HUES64 (cell line): ENCODE measurements around the gene KANSL1. TPM values are rescaled to one million over a fixed set of nuclear protein-coding genes. Genes with fewer than 3 reads are reported as not detected.
"Not testable (repeated sequence)": the region's sequence is repeated elsewhere in the genome, so short reads cannot be mapped to it uniquely, and the experiment has no call there.

Source experiments
- H3K27ac ChIP-seq: 2 replicates; pipeline ENCODE4 v1.7.0; 2013; ENCODE audit warnings: low read depth, low read length, inconsistent platforms
- H3K27me3 ChIP-seq: 2 replicates; pipeline ENCODE4 v1.6.1; 2013; ENCODE audit warnings: mild to moderate bottlenecking, low read length; ENCODE audit not compliant: insufficient read depth
- H3K36me3 ChIP-seq: 2 replicates; pipeline ENCODE4 v1.6.1; 2013; ENCODE audit warnings: mild to moderate bottlenecking, low read length; ENCODE audit not compliant: insufficient read depth
- H3K4me1 ChIP-seq: 2 replicates; pipeline ENCODE4 v1.6.1; 2013; ENCODE audit warnings: mild to moderate bottlenecking, low read length, moderate library complexity; ENCODE audit not compliant: insufficient read depth
- H3K4me3 ChIP-seq: 2 replicates; pipeline ENCODE4 v1.5.1; 2013; ENCODE audit warnings: mild to moderate bottlenecking, low read length, moderate library complexity
- H3K9ac ChIP-seq: 2 replicates; pipeline ENCODE4 v1.6.1; 2013; ENCODE audit warnings: mild to moderate bottlenecking, low read depth, low read length
- H3K9me3 ChIP-seq: 2 replicates; pipeline ENCODE4 v1.6.1; 2013; ENCODE audit warnings: low read depth, low read length; ENCODE audit not compliant: insufficient read depth
- WGBS: fragments of 150-250, 120-280 bp; methylation state at CpG from one replicate; pipeline ENCODE4 v1.1.7; 2013; ENCODE audit warnings: missing lambda C conversion rate; 5-methylcytosine and 5-hydroxymethylcytosine counted together
- polyA plus RNA-seq, 2 experiments: library from polyadenylated mRNA; stranded (reverse); fragments of 50-300 nt; gene quantifications; one replicate each; pipeline ENCODE4 v1.2.3, GENCODE V29; 2013

The KANSL1 gene, protein sequence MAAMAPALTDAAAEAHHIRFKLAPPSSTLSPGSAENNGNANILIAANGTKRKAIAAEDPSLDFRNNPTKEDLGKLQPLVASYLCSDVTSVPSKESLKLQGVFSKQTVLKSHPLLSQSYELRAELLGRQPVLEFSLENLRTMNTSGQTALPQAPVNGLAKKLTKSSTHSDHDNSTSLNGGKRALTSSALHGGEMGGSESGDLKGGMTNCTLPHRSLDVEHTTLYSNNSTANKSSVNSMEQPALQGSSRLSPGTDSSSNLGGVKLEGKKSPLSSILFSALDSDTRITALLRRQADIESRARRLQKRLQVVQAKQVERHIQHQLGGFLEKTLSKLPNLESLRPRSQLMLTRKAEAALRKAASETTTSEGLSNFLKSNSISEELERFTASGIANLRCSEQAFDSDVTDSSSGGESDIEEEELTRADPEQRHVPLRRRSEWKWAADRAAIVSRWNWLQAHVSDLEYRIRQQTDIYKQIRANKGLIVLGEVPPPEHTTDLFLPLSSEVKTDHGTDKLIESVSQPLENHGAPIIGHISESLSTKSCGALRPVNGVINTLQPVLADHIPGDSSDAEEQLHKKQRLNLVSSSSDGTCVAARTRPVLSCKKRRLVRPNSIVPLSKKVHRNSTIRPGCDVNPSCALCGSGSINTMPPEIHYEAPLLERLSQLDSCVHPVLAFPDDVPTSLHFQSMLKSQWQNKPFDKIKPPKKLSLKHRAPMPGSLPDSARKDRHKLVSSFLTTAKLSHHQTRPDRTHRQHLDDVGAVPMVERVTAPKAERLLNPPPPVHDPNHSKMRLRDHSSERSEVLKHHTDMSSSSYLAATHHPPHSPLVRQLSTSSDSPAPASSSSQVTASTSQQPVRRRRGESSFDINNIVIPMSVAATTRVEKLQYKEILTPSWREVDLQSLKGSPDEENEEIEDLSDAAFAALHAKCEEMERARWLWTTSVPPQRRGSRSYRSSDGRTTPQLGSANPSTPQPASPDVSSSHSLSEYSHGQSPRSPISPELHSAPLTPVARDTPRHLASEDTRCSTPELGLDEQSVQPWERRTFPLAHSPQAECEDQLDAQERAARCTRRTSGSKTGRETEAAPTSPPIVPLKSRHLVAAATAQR (N-terminal part only)
- 30.6 TPM for polyA plus RNA-seq (2013, experiment 1 of 2)
- 31.4 TPM for polyA plus RNA-seq (2013, experiment 2 of 2)

DNA sequence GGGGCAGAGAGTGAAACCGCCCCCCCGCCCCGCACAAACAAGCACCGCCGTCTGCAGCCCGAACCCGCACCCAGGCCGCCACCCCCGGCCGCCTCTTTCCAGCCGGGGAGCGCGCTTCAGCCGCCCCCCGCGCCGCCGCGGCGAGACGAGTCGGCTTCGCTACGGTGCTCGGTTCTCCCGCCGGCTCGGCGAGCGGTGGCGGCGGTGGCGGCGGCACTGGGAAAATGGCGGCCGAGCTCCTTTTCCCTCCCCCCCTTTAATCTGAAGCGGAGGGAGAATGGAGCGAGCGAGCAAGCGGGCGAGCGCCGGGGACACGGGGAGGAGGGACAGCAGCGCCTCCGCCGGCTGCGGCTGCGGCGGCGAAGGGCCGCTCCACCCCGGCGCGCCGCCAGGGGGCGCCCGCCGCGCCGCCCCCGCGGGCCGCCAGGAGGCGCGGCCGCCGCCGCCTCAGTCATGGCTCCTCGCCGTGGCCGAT lies at the start of gene KANSL1:
TSS of gene KANSL1 (minus strand) at position 279 of the 475 bp plus-strand sequence. CDS start 21,286 bp downstream, outside the sequence.
- peak within 1 kb of the TSS; percentile 99 for H3K27ac ChIP-seq
- peaks cover 36% of the 10 kb centered on the region for H3K4me1 ChIP-seq
- peaks cover 3% of the 10 kb centered on the region; the same call in 1 of the 2 replicates for H3K9me3 ChIP-seq
- under 1% methylated on average over 72 of the region's 72 CpGs for WGBS
- peak within 1 kb of the TSS; percentile 98 for H3K9ac ChIP-seq
- no peaks in the 10 kb centered on the region for H3K27me3 ChIP-seq
- peak within 1 kb of the TSS; percentile 90 for H3K4me3 ChIP-seq
- H3K36me3 ChIP-seq = no peaks in the 10 kb centered on the region

DNA sequence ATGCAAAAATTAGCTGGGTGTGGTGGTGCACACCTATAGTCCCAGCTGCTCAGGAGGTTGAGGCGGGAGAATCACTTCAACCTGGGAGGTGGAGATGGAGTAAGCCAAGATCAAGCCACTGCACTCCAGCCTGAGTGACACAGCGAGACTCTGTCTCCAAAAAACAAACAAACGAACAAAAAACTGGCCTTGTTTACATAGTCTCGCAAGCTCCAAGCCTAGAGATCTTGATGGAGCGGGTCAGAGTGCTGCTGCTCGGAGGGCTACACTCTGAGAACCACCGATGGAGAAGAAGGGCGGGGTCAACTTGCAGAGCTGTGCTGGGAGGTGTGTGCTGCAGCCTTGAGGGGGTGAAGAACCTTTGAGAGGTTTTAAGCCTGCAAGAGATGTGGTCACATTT lies 38.1 kb upstream of the KANSL1 start:
- 86% methylated on average over 6 of the region's 8 CpGs for WGBS
- not testable (repeated sequence) for H3K9ac ChIP-seq, H3K27ac ChIP-seq, H3K36me3 ChIP-seq, H3K27me3 ChIP-seq, H3K4me1 ChIP-seq, H3K4me3 ChIP-seq, H3K9me3 ChIP-seq

DNA sequence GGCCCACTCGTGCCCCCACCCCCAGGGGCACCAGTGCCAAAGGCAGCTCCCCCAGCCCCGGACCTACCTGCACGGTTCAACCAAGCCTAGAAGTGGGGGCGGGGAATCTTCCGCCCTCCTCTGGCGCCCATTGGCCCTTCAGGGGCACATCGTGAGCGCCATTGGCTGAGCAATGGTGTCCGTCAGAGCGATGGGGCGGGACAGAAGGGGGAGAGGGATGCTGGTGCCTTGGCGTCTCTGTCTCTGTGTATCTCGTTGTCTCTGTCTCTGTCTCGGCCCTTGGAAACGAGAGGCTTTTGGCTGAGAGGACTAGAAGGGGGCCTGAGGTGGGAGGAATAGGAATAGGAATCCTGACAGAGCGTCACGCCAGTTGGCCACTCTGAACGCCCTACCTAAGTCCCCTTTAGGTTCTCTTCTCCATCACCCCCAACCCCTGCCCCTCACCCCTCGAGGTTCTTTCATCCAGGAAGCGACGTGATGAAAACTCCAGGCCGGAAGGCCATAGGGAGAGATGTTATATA lies 32.1 kb upstream of the KANSL1 start:
- H3K27ac ChIP-seq, H3K36me3 ChIP-seq, H3K9ac ChIP-seq, H3K4me1 ChIP-seq, H3K9me3 ChIP-seq, H3K27me3 ChIP-seq: not testable (repeated sequence)
- under 1% methylated on average over 10 of the region's 22 CpGs for WGBS
- peak overlapping the region; percentile 51 for H3K4me3 ChIP-seq

DNA sequence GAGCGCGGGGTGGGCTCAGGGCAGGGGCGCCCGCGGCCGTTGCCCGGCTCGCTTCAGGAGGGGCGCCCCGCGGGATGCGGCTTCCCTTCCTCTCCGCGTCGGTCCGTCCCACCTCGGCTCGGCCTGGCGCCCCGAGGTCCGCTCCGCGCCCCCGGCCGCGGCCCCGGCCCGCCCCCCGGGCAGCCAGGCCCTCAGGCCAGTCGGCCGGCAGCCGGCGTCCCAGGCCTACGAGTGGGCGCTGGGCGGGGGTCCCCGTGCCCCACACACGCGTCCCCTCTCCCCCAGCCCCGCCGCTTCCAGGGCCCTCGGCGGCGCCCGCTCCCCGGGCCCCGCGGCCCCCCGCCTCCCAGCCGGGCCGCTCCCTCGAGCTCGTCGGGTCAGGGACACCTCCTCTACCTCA lies 31.6 kb upstream of the KANSL1 start:
- Histone ChIP-seq H3K4me3 (peak overlapping the region; percentile 51), H3K9ac (peak overlapping the region; percentile 52; the same call in 1 of the 2 replicates)
- H3K9me3 ChIP-seq, H3K4me1 ChIP-seq, H3K27me3 ChIP-seq, H3K36me3 ChIP-seq, H3K27ac ChIP-seq: not testable (repeated sequence)
- WGBS = 0% methylated on average over 33 of the region's 54 CpGs

DNA sequence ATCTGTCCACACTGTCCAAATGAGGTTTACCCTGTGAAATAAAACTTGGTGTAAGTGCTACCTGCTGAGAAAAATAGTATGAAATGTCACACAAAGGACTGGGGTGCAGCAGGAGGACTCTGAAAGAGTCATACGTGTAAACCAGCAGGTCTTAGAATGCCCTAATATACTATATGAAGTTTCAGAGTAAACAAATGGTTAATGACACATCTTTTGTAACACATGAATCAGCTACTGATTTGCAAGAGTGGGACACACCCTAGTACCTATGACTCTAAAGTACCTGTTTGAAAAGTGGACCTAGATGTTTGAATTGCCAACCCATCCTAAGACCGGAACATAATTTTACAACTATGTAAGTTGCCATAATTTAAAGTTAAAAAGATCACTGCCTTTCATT lies 29.8 kb upstream of the KANSL1 start:
- H3K9ac ChIP-seq, H3K27me3 ChIP-seq, H3K27ac ChIP-seq, H3K4me1 ChIP-seq, H3K9me3 ChIP-seq, H3K4me3 ChIP-seq, H3K36me3 ChIP-seq: not testable (repeated sequence)
- WGBS = no CpG with 5 or more reads among the region's 2 CpGs

DNA sequence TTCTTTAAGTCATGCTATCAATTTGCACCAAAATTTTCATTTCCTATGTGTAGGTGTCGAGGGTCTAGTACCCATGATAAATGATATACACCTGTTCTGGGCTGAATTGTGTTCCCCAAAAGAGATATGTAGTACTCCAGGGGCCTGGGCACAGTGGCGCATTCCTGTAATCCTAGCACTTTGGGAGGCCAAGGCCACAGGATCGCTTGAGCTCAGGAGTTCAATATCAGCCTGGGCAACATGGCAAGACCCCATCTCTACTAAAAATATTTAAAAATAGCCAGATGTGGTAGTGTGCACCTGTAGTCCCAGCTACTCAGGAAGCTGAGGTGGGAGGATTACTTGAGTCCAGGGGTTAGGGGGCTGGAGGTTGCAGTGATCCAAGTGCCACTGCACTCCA lies 23.5 kb upstream of the KANSL1 start:
- no peak overlapping the region for H3K27ac ChIP-seq
- WGBS = 94% methylated on average over 3 of the region's 3 CpGs
- peaks cover 38% of the 10 kb centered on the region for H3K36me3 ChIP-seq
- H3K9me3 ChIP-seq = no peaks in the 10 kb centered on the region
- H3K27me3 ChIP-seq = no peaks in the 10 kb centered on the region
- no peaks in the 10 kb centered on the region for H3K4me1 ChIP-seq
- H3K9ac ChIP-seq = no peak overlapping the region
- no peak overlapping the region for H3K4me3 ChIP-seq

DNA sequence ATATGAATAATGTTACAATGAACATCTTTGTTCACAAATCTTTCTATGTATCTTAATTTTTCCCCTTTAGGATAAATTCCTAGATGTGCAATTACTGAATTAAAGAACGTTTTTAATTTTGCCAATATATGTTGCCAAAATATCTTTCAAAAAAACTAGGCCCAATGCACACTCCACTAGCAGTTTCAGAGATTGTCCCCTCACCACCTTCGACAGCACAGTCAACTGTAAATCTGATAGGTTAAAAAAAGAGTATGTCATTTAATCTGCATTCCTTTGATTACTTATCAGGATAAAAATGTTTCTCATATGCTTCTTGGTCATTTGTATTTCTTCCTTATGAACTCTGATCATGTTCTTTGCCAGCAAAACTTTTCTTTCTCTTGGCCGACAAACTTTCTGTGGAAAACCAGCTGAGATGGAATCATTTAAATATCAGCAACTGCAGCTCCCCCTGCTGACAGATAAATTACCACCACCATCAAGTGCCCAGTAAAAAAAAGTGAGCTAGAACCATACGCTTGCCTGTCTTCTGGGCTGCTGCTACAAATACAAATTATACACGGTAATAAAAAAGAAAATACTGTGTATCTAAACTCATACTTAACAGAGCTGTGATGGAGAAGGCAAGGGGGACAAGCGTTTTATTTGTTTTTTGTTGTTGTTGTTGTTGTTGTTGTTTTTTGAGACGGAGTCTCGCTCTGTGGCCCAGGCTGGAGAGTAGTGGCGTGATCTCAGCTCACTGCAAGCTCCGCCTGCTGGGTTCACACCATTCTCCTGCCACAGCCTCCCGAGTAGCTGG lies 19.6 kb upstream of the KANSL1 start:
- Histone ChIP-seq H3K36me3 (peaks cover 35% of the 10 kb centered on the region), H3K4me3 (no peak overlapping the region), H3K27me3 (no peaks in the 10 kb centered on the region), H3K27ac (no peak overlapping the region), H3K9ac (no peak overlapping the region), H3K4me1 (no peaks in the 10 kb centered on the region), H3K9me3 (no peaks in the 10 kb centered on the region)
- WGBS = 85% methylated on average over 9 of the region's 11 CpGs

DNA sequence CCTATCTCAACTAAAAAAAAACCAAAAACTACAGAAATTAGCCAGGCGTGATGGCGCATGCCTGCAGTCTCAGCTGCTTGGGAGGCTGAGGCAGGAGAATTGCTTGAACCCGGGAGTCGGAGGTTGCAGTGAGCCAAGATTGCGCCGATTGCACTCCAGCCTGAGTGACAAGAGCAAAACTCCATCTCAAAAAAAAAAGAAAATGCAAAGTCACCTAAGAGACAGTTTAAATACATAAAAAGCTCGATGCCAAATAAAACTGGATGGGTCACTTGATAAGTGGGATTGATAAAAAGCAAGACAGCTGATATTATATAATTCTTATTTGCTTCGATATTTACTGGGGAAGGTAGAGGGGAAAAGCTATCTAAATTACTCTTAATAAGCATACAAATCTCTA lies 15.8 kb upstream of the KANSL1 start:
- WGBS = 97% methylated on average over 6 of the region's 8 CpGs
- no peak overlapping the region for H3K4me3 ChIP-seq
- no peak overlapping the region for H3K9ac ChIP-seq
- H3K9me3 ChIP-seq = no peaks in the 10 kb centered on the region; the same call in 1 of the 2 replicates
- H3K27ac ChIP-seq = no peak overlapping the region
- no peaks in the 10 kb centered on the region for H3K27me3 ChIP-seq
- no peaks in the 10 kb centered on the region for H3K4me1 ChIP-seq
- peaks cover 18% of the 10 kb centered on the region for H3K36me3 ChIP-seq

DNA sequence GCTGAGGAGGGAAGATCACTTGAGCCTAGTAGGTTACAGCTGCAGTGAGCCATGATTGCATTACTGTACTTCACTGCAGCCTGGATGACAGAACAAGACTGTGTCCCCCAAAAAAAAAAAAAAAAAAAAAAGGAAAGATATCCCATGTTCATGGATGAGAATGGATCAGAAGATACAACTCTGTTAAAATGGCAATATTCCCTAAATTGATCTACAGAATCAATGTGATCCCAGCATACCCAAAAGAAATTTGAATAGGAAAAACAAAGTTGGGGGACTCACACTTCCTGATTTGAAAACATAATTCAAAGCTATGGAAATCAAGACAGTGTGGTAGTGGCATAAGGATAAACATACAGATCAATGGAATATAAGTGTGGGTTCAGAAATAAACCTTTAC lies 12.7 kb upstream of the KANSL1 start:
- Histone ChIP-seq H3K36me3 (peaks cover 7% of the 10 kb centered on the region; the same call in 1 of the 2 replicates), H3K9me3 (no peaks in the 10 kb centered on the region; the same call in 1 of the 2 replicates), H3K4me1 (no peaks in the 10 kb centered on the region), H3K27me3 (no peaks in the 10 kb centered on the region), H3K9ac (no peak overlapping the region), H3K4me3 (no peak overlapping the region), H3K27ac (no peak overlapping the region)

DNA sequence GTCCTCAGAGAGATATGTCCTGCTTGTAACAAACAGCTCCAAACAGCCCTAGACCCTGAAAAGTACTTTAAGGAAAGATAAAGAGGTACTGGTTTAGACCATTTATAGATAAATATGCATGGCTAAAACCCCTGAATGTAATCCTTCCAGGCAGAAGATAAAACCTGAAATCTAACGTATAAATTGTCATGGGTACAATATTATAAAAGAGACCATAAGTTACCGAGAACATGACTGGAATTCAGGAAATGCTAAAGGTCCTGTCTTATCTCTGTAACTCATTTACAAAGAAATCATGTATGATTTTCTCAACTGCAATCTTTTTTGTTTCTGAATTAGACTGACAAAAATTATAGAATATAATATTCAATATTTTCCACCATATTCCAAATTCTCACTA lies 9.2 kb upstream of the KANSL1 start:
- Histone ChIP-seq H3K4me3 (no peak overlapping the region), H3K27me3 (no peaks in the 10 kb centered on the region), H3K36me3 (peaks cover 11% of the 10 kb centered on the region; the same call in 1 of the 2 replicates), H3K9ac (no peak overlapping the region), H3K4me1 (no peaks in the 10 kb centered on the region), H3K9me3 (peaks cover 9% of the 10 kb centered on the region; the same call in 1 of the 2 replicates), H3K27ac (no peak overlapping the region)
- WGBS = 94% methylated on average over 2 of the region's 2 CpGs
